HG02678 (cell line): ENCODE results near the gene PPP1R8.
"Not testable (repeated sequence)": the region's sequence is repeated elsewhere in the genome, so short reads cannot be mapped to it uniquely, and the experiment has no call there.

Experiments
- ATAC-seq: cut with Tn5 transposase; IDR thresholded peaks from one replicate; pipeline ENCODE4 v1.9.1; 2021; ENCODE audit warnings: mild to moderate bottlenecking, moderate library complexity; ENCODE audit not compliant: unreplicated experiment

PPP1R8 gene

DNA sequence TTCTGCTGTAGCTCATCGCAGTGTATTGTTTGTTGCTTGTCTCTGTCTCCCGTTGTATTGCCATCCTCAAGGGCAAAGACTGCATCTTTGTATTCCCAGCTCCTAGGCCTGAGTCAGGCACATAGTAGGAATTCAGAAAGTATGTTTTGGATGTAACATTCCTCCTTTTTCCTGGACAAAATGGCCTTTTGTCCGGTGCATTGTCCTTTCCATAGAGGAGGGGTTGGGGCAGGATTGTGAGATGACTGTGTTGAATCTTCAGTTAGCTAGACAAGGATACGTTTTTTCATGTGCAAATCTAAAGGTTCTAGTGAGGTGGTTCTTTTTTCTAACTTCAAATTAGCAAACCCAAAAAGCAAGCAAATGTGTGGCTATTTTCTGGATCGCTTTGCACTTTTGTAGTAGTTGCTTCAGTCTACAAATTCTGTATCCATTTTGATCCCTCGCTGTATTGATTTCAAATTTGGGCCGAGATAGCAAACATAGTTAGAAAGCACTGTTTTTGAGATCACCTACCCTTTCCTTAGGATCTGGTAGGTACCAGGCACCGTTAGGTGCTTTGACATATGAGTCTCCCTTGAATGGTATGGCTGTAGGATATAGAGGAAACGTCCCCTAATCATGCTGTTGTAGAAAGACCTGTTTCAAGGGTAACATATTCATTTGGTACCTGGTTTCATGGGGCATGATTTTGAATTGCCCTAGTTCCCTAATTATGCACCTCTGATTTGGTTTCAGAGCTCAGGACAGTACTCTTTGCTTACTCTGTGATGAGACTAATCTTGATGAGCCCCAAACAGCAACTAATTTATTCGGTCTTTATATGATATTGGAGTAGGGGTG lies 1.2 kb downstream of the PPP1R8 start:
- ATAC-seq: no peak

DNA sequence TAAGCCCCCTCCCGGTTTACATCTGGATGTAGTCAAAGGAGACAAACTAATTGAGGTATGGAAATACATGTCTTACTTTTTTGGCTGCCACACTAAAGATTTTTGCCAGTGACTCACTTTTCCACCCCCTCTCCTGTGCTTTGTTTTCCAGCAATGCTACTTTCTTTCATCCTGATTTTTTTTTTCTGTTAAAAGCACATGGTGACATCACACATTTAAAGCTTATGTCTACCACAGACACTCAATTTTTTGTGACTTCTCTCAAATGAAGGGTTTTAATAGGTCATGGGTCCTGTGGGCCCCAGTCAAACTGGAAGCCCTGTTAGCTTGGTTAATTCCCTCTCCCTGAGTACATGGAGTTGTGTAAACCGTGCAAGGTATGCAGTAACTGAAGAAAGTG lies 2.2 kb downstream of the PPP1R8 start:
- no peak for ATAC-seq

DNA sequence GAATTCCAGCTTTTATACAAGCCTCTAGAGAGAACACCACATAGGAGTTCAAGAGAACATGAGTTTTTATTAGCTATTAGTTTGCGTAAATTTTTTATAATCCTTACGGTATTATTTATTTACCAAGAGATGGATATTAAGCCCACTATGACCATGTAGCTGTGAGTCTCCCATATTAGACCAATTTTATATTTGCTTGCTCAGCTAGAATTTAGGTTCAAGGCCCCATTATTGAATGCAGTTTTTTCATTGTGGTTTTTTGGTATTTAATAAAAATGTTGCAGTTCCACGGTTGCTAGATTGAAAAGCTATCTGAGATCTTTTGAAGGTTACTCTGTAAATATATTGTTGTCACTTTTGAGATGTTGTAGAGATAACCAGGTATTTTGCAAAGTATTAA lies 2.9 kb downstream of the PPP1R8 start:
- ATAC-seq: no peak

DNA sequence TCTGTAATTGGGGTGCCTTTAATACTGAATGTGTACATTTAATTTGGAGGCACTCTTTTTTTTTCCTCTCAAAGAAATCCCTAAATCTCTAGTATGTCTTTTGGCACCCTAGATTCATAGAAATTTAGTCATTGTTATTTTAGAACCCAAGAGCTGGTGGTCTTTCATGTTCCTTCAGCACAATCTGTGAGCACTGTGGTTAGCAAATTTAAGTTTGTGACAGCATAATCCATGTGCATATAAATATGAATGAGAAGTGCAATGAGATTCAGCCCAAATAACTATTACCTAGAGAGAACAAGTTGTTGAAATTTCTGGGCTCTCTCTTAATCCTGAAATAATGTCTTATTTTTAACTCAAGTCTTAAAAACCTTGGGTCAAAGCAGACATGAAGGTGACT lies 4.5 kb downstream of the PPP1R8 start:
- no peak for ATAC-seq

DNA sequence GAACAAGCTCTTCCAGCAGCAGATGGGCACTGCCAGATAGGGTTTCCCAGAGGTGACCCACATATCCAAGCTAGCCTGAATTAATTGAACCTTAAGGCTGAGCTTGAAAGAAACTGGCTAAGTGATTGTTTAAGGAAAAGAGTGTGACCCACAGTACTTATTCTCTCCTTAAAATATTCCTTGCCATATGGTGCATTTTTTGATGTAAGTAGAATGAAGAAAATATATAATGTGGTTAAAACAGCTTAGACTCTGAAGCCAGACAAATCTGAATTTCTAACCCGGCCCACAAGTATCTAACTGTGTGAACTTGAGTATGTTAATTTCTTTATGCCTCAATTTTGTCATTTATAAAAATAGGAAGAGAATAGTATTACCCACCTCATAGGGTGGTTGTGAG lies 4.9 kb downstream of the PPP1R8 start:
- no peak for ATAC-seq

DNA sequence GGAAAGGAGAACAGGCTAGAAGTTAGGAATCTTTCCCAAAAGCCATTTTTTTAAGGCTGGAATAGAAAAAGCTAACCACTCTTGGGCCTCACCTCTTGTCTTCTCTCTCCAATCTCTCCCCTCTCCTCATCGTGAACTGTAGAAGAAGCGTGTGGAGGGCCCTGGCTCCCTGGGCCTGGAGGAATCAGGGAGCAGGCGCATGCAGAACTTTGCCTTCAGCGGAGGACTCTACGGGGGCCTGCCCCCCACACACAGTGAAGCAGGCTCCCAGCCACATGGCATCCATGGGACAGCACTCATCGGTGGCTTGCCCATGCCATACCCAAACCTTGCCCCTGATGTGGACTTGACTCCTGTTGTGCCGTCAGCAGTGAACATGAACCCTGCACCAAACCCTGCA lies 19.4 kb downstream of the PPP1R8 start:
- no peak for ATAC-seq

DNA sequence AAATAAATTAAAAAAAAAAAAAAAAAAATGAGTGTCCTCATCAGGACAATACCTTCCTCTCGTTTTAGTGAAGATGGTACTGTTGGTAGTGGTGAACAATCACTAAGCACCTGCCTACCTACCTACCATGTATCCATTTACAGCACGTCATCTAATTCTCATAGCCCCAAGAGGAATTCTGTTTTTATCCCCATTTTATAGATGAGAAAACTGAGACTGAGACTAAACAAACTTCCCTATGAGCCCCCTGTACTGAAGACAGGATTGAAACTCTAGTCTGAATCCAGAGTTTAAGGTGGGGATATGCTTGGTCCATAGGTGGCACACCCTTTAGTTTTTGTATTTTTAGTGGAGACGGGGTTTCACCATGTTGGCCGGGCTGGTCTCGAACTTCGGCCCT lies 24.5 kb downstream of the PPP1R8 start:
- ATAC-seq: no peak

DNA sequence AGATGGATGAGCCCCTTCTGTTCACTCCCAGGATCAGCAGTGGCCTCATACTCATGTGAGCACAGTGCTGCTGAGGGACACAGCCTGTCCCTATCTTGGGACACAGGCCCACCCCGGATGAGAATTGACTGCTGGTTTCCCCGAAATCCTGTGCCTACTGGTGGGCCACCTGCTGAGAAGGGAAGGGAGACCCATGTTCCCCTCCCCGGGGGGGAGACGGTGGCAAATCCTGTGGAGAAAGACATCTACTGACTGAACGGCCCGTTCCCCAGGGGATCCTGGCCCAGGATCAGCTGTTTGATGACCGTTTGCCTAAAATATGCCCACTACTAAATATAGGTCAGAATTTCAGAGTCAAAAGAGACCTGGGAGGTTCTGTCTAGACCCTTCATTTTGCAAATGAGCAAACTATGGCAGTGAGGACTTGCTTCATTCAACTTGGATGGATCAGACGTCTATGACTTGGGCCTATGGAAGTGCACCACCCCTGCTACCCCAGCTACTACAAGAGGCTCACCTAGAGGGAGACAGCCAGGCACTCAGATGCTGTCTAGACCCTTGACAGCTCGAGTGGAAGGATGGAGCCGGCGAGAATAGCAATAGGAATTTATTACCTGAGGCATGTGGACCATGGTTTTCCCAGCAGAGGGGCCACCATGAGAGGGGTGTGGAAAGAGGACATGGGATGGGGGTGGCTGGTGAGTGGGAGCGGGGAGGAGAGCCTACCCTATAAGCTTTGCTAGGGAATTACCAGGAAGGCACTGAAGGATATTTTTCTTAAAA lies 26.2 kb downstream of the PPP1R8 start:
- ATAC-seq: no peak

DNA sequence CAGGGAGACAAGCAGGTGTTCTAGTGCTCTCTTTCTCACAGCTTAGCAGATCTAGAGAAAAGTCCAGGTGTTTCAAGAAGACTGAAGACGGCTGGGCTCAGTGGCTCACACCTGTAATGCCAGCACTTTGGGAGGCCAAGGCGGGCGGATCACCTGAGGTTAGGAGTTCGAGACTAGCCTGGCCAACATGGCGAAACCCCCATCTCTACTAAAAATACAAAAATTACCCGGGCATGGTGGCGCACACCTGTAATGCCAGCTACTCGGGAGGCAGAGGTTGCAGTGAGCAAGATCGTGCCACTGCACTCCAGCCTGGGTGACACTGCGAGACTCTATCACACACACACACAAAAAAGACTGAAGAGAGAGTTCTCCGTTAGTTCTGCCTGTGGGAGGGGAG lies 27.0 kb downstream of the PPP1R8 start:
- not testable (repeated sequence) for ATAC-seq

DNA sequence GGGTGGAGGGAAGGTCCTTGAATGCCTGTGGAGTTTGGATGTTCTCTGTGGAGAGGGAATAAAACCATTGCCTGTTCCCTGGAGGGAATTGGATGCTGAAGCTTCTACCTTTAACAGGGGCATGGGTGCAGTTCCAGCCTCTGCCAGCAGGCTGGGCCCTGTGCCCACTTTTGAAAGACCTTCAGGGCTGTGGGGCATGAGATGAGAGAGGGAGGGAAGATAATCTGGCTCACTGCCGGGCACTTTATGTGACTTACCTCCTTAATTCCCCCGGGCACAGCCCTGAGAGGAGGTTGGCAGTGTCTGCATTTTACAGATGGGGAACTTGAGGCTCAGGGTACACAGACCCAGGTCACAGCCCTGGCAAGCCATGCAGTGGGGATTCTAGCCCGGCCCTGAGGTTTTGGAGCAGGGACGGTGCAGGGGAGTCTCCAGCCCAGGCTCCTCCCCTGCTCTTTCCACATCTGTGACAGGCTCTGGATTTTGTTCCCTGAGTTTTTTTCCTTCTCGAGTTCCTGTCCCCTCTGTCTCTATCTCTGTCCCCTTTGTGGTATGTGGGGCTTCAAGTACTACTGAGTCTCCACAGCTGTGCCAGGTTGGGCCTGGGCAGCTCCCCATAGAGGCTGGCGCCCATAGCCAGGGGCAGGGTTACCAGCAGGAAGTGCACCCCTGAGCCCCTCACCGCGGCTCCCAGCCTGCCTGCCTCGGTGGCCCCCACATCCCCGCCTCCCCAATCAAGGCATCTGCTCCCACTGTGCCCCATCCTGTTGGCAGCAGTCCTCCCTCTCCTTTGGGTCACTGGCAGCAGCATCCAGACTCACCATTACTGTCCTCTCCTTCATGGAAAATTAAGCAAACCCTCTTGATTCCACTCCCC lies 27.7 kb downstream of the PPP1R8 start:
- peak; percentile 69 for ATAC-seq

DNA sequence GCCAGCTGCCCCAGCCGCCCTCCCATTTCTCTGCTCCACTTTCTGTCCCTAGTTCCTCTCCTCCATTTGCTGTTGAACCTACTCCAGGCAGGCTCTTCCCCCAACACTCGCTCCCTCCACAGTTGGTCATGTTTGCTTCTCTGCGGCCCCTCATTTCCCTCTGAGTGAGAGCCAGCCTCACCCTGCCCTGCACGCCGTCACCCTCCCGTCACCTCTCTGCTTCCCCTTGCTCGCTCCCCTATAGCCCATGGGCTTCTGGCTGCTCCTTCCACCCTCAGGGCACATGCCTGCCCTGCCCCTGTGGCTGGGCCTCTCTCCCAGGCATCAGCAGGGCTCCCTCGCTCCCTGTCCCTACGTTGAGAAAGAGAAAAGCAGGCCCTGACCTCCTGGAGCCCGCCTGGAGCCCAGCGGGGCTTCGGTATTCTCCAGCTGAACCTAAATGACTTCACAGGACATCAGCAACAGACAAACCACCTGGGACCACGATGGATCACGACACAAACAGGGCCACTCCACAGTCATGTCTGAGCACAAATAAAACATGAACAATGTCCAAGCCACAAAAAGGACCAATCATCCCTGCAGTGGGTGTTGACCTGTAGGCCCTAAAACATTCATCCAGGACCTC lies 28.5 kb downstream of the PPP1R8 start:
- no peak for ATAC-seq

DNA sequence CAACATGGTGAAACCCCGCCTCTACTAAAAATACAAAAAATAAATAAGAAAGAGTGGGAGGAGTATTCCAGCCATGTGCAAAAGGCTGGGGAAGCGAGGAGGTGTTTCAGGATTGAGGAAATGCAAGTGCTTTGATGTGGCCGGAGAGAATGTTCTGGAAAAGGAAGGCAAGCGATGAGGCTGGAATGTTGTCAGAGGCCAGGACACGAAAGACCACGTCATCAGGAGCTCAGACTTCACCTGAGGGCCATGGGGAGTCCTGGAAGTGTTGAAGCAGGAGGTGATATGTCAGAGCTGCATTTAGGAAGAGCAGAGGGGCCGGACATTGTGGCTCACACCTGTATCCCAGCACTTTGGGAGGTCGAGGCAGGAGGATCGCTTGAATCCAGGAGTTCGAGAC lies 30.9 kb downstream of the PPP1R8 start:
- ATAC-seq: no peak

DNA sequence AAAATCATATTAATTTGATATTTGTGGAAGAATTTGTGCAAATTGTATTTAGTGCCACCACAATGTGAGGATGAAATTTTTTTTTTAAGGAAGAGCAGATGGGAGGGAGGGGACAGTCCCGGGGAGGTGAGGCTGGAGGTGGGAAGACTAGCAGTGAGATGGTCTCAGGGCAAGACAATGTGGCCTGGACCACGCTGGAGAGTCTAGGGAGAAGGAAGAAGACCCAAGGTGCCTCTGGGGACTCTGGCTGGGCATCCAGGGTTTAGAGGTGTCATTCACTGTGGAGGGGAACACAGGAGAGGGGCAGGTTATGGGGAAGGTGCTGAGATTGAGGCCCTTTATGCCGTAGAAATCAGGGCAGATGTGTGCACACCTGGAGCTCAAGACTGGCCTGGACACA lies 31.4 kb downstream of the PPP1R8 start:
- ATAC-seq: no peak

DNA sequence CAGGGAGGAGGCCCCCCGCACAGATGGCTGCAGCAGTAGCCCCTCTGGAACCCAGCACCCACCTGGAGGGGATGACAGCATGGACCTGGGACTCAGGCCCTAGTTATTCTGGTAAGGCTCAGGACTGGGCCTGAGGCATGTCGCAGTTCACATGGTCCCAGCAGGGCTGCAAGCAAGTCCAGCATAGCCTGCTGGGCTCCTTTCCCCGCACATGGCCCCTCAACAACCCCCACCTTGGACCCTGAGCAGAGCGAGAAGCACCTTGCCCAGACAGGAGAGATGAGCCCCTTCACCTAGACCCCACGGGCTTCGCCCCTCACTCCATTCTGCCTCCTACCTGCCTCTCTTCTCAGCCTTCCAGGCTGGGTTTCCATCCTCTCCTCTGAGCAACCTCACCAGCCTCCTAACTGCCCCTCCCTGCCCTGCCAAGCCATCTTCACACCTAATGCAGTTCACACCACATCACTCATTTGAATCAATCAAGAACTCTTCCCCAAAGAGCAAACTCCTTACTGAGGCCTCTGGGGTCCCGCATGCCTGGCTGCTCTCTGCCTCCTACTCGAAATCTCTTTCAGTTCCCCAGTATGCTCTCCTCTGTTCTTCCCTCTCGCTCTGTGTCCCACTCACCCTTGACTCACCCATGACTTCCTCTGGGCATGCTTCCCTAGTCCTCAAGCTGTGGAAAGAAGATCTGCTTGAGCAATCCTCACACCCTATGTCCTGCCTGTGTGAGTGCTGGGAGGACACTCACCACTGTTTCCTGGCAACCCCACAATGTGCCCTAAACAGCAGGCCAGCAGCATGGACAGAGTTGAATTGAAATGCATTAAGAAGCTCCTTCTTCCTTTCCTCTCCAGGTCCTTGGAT lies 32.3 kb downstream of the PPP1R8 start:
- no peak for ATAC-seq

DNA sequence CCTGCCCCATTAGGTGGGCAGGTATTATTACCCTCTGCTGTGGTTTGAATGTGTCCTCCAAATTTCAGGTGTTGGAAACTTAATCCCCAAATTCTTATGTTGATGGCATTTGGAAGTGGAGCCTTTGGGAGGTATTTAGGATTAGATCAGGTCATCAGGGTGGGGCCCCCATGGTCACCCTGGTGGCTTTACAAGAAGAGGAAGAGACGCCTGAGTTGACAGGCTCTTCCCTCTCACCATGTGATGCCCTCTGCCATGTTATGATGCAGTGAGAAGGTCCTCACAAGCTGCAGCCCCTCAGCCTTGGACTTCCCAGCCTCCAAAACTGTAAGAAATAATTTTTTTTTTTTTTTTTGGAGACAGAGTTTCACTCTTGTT lies 32.9 kb downstream of the PPP1R8 start:
- ATAC-seq: no peak

DNA sequence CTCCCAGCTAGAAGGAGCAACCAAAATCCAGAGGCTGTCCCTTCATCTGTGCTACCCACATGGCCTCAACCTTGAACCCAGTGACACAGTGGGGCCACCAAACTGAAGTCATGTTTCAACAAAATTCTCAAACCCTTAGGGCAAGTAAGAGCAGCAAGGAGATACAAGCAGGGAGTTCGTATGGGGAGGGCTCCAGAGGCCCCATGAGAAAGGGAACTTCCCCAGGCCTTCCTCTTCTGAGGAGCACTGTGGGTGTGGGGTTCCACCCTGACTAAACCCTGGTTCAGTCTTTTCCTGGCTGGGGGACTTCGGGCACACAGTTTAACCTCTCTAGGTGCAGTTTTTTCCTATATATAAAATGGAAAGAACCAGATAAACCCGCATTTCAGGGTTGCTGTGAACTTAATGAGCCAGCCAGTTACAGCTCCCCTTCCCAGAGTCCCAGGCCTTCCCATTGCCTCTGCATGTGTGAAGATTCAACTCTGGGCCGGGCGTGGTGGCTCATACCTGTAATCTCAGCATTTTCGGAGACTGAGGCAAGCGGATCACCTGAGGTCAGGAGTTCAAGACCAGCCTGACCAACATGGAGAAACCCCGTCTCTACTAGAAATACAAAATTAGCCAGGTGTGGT lies 33.8 kb downstream of the PPP1R8 start:
- no peak for ATAC-seq

DNA sequence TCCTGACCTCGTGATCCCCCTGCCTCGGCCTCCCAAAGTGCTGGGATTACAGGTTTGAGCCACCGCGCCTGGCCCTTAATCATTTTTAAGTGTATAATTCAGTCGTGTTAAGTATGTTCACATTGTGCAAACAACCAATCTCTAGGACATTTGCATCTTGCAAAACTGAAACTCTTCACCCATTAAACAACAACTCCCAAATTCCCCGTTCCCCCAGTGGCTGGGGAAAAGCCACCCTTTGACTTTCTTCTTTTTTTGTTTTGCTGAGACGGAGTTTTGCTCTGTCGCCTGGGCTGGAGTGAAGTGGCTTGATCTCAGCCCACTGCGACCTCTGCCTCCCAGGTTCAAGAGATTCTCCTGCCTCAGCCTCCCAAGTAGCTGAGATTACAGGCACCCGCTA lies 35.2 kb downstream of the PPP1R8 start:
- no peak for ATAC-seq

DNA sequence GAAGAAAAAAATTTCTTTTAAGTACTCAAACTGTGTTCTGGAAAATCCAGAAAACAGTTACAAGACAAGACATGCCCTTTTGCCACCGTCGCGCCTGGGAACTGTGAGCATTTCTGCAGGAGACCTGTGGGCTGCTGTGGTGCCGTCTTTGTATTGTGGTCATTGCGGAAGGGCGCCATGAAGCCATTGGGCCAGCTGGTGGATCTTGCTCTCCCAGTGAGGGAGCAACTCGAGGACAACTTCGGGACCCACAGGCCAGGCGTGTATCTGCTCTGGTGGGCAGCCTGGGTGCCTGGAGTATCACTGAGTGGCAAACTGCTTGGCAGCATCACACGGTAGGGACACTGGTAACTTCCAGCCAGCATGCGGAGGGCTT lies 38.0 kb downstream of the PPP1R8 start:
- no peak for ATAC-seq

DNA sequence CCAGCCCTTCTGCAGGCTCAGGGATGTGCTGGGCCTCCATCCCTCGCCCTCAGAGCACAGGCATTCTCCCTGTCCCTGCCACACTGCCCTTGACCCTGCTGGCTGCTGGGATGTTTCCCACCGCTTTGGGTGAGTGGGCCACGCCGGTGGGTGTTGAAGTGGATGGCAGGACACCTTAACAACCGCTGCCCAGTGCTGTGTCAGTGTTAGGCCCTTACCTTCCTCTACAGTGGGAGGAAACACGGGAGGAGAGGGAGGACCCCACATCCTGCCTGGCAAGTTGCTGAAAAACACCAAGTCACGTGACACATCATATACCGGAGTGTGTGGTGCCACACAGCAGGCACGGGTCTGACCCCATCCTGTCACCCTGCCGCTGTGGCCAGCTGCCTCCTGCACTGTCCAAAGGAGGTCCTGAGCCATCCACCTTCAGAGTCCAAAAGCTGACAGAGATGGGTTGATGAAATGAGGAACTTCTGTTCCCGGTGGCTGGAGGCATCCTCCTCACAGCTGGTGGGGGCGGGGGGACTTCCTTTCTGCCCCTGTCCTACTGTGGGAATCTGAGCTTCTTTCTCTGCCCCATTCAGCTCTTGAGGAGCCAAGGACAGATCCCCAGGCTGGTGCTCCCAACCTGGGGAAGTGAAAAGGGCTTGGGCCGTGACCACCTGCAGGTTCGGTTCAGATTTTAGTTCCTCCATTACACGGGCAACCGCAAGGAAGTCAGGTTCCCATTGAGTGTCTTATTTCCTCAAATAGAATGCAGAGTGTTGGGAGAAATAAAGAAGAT lies 38.5 kb downstream of the PPP1R8 start:
- peak; percentile 49 for ATAC-seq
